Posterior vena cava (tissue), 2 donors: ENCODE results near the gene AMER3. TPM values are rescaled to one million over a fixed set of nuclear protein-coding genes. Genes with fewer than 3 reads are reported as not detected.

Source experiments
- DNase-seq: peaks from one replicate; pipeline ENCODE4 v3.0.0-alpha.2; 2020; ENCODE audit warnings: low spot score
- intact Hi-C, 2 donors: fragments of 100-400 bp; cut with DNase I; formaldehyde crosslinking; loops; one replicate each; pipeline versions ENCODE4 v1.14.1 to v1.14.2; 2022 to 2023
- total RNA-seq, 2 donors: library from RNA; stranded (reverse); fragmentation: NEBNext Ultra II Directional; extraction: Animal tissue kit (Norgen Biotek cat#: 25700); gene quantifications; one replicate each; pipeline ENCODE4 v1.2.1, GENCODE V29; 2021
- donor health status: DM: yes; HTN: yes; CAD: no.
- donor health status: DM: yes; HTN: yes; CAD: no.

Gene AMER3
- total RNA-seq, 2 donors from 2014 or later: not detected

DNA sequence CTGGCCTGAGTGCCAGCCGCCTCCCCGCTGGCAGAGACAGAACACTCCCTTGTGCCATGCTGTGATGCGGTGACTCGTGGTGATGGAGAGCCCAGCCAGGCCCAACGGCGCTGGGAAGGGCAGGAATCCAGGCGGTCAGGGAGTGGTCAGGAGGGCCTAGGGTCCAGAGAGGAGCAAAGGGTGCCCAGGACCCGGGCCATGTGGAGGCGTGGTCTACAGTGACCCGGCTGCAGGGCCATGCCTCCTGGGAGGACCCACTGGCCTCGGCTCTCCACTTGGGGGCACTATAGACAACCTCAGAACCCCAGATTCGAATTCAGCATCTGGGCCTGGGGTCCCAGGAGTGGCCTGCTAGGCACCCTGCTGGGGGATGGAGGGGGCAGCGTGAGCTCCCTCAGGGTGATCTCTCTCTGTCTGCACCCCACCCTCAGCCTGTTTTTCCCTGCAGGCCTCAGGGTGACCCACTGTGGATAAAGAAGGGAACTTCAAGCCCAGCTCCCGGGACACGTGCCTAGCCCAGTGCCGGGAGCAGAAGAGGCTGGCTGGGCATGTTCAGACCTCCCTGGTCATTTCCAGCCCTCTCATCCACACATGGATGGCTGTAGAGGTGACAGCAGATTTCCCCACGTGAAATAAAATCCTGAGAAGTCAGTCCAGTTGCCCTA is 13.0 kb downstream of the AMER3 start:
- DNase-seq: no peak

DNA sequence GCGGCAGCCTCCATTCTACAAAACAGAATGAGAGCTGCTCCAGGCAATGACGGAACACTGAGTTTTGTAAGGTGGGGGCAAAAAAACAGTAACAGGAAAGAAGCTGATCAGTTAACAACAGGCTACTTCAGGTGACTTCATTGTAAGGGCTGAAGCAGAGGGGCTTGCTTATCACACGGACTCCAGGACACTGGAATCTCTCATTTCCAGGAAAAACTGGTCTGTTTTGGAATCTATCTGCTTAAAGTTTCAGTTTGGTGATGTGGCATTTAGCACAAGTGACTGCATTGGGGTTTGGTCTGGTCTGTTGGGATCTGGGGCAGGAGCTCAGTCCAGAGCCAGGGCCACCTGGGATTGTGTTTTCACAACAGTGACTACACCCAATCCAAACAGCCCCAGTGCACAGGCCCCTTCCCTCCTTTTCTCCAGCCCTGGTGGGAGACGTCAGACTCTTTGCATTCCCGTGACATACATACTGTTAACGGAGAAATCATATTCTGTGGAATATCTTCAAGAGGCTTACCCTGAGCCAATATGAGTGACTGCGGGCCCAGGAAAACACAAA is 14.1 kb downstream of the AMER3 start:
- no peak for DNase-seq
- intact Hi-C loops: no loop called here

More for the DNA sequence above, 13.0 kb downstream of the AMER3 start:
- intact Hi-C loops: no loop called here

GRCh38 chr2:130776550-130776949 is 21.2 kb downstream of the AMER3 start:
- intact Hi-C loops: no loop called here
- no peak for DNase-seq

- intact Hi-C loops: no loop called here
- no peak for DNase-seq
Measured at GRCh38 chr2:130778781-130779180, 23.4 kb downstream of the AMER3 start.

GRCh38 chr2:130785466-130786055 is 30.2 kb downstream of the AMER3 start:
- no peak for DNase-seq
- intact Hi-C loops: no loop called here

GRCh38 chr2:130786076-130786475 is 30.7 kb downstream of the AMER3 start:
- no peak for DNase-seq
- intact Hi-C loops: no loop called here

DNA sequence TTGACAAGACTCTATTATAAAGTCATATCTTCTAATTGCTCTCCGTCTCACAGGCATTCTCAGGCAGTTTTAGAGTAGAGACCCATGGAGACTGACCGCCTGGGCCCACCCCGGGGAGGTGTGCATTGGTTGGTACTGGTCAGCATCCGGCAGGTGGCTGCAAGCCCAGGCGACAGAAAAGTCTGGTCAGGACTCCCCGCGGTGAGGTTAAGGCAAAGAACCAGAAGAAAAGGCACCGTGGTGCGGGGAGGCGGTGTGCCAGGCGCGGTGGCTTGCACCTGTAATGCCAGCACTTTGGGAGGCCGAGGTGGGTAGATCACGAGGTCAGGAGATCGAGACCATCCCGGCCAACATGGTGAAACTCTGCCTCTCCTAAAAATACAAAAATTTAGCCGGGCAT is 32.5 kb downstream of the AMER3 start:
- intact Hi-C loops: no loop called here
- no peak for DNase-seq

DNA sequence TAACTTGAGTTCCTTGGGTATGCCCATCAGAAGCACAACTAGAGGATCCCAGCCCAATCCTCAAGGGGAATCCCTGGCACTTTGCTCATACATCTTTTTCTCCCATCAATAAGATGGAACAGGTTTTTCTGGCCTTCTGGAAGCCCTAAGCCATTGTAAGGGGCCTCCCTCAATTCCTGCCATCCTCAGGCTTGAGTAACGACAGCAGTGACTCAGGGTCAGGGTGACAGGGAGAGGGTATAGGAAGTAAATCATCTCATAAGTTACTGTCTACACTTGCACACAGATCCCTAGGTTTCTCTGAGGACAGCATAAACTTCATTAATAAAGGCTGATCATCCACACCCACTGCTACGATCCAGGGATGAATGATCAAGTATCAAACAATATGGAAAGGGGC is 35.0 kb downstream of the AMER3 start:
- intact Hi-C loops: no loop called here

GRCh38 chr2:130790804-130791616 is 35.7 kb downstream of the AMER3 start:
- intact Hi-C loops: no loop called here
- peak; percentile 74 for DNase-seq

More for the DNA sequence above, 35.0 kb downstream of the AMER3 start:
- DNase-seq: no peak

DNA sequence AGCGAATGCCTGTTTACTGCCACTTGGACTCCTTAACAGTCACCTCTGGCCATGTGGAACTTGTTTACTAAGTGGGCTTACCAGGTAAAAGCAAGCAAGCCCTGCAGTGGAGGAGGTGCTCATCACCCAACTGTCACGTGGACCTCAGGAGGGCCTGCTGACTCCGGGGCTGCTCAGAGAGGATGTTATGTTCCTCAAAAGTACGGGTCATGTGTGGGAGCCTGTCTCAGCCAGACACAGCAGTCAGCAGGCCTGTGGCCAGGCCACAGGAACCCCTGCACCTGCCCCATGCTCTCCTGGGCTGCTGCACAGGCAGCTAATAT is 36.2 kb downstream of the AMER3 start:
- DNase-seq: no peak
- intact Hi-C loops: no loop called here

DNA sequence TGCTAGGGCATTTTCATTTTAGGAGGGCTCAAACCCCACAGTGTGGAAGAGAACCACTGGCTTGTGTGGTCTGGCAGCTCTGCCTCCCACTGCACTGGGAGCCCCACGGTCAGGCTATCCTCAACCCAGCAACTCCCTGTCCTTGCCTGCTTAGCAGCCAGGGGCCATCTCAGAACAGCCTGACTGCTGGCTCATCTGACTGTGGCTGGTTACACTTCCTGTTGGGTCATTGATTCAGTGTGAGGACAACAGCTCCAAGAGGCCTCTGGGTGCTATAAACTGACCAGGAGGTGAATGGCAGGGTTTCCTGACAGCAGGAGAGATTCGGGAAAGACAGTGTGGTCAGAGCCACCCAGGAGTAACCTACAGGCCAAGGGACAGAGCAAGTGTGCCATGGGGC is 40.1 kb downstream of the AMER3 start:
- intact Hi-C loops: loop anchor here in 1 of 2 donors (5.0 kb wide), 1 partner anchor 77 kb away; no protein-coding TSS in a partner anchor
- no peak for DNase-seq

- intact Hi-C loops: loop anchor here in 1 of 2 donors (5.0 kb wide), 1 partner anchor 76 kb away; no protein-coding TSS in a partner anchor
Measured at GRCh38 chr2:130796290-130796689, 41.0 kb downstream of the AMER3 start.

GRCh38 chr2:130797493-130798435 is 42.4 kb downstream of the AMER3 start:
- peak; percentile 97 for DNase-seq
- intact Hi-C loops: loop anchor here in 1 of 2 donors (5.0 kb wide), 1 partner anchor 75 kb away; no protein-coding TSS in a partner anchor

More at GRCh38 chr2:130796290-130796689, 41.0 kb downstream of the AMER3 start:
- DNase-seq: no peak

DNA sequence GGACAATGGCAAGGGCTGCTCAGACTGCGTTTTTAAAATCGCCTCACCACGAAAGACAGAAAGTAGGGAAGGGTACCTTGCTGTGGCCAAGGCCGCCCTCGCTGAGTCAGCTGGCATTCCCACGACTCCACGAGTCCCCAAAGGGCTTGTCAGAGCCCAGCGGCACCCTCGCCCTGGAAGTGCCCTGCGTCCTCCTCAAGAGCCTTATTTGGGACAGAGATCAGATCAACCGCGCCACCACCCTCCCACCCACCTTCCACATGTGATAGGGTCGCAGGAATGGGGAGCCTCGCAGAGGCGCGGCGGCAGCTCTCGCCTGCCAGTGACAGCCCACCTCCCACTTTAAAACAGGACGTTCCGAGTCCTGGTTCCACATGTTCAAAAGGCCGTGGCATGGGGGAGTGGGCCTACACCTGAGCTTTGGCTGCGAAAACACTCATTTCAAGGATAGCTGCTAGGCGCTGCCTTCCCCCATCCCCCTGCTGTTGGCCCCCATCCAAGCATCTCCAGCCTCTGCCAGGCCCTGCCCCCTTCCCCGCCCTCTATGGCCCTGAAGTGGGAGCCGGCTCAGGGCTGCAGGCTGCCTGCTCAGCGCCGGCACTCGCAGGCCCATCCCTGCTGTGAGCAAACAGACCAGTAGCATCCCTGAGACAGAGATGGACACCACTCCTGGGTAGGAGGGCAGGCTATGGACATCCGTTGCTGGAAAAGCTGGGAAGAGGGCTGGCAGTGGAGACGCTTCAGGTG is 43.3 kb downstream of the AMER3 start:
- DNase-seq: no peak
- intact Hi-C loops: loop anchor here in 1 of 2 donors (5.0 kb wide), 1 partner anchor 74 kb away; no protein-coding TSS in a partner anchor

GRCh38 chr2:130799295-130799694 is 44.0 kb downstream of the AMER3 start:
- intact Hi-C loops: loop anchor here in 1 of 2 donors (5.0 kb wide), 1 partner anchor 73 kb away; no protein-coding TSS in a partner anchor
- DNase-seq: no peak

GRCh38 chr2:130805613-130806012 is 50.3 kb downstream of the AMER3 start:
- no peak for DNase-seq
- intact Hi-C loops: no loop called here

- DNase-seq: peak; percentile 30
- intact Hi-C loops: no loop called here
Measured at GRCh38 chr2:130806370-130806769, 51.0 kb downstream of the AMER3 start.
